H9 (cell line): ENCODE results near the gene DDT. TPM values are rescaled to one million over a fixed set of nuclear protein-coding genes. Genes with fewer than 3 reads are reported as not detected.

ENCODE experiments used
- DNase-seq: peaks from one replicate; pipeline ENCODE4 v3.0.0-alpha.2; 2017
- H2AFZ ChIP-seq: one replicate; pipeline ENCODE4 v1.6.1; 2013; ENCODE audit warnings: mild to moderate bottlenecking, low read length, control low read depth, moderate library complexity
- H2AK5ac ChIP-seq: 2 replicates; pipeline ENCODE4 v1.6.1; 2013; ENCODE audit warnings: low read length, control low read depth, mixed read lengths; ENCODE audit not compliant: insufficient read length
- H2BK120ac ChIP-seq: one replicate; pipeline ENCODE4 v1.6.1; 2013; ENCODE audit warnings: low read depth, mild to moderate bottlenecking, low read length, control low read depth, inconsistent platforms; ENCODE audit not compliant: poor library complexity, severe bottlenecking
- H2BK12ac ChIP-seq: 2 replicates; pipeline ENCODE4 v1.6.1; 2013; ENCODE audit warnings: low read length, control low read depth, mixed read lengths, low read depth; ENCODE audit not compliant: insufficient read length
- H2BK15ac ChIP-seq: 2 replicates; pipeline ENCODE4 v1.6.1; 2013; ENCODE audit warnings: low read depth, low read length, control low read depth
- H2BK20ac ChIP-seq: one replicate; pipeline ENCODE4 v1.6.1; 2013; ENCODE audit warnings: low read depth, mild to moderate bottlenecking, low read length, control low read depth, inconsistent platforms; ENCODE audit not compliant: poor library complexity, severe bottlenecking
- H2BK5ac ChIP-seq: 2 replicates; pipeline ENCODE4 v1.6.1; 2013; ENCODE audit warnings: low read length, control low read depth, mixed read lengths; ENCODE audit not compliant: insufficient read length
- H3K14ac ChIP-seq: 2 replicates; pipeline ENCODE4 v1.6.1; 2013; ENCODE audit warnings: low read length, control low read depth; ENCODE audit not compliant: insufficient read depth
- H3K18ac ChIP-seq: 2 replicates; pipeline ENCODE4 v1.6.1; 2013; ENCODE audit warnings: low read depth, mild to moderate bottlenecking, mixed read lengths, low read length, control low read depth; ENCODE audit not compliant: insufficient read length
- H3K23ac ChIP-seq: 2 replicates; pipeline ENCODE4 v1.6.1; 2013; ENCODE audit warnings: low read length, control low read depth, mixed read lengths, low read depth; ENCODE audit not compliant: insufficient read length
- H3K23me2 ChIP-seq: 2 replicates; pipeline ENCODE4 v1.6.1; 2013; ENCODE audit warnings: low read depth, mild to moderate bottlenecking, mixed read lengths, low read length, control low read depth; ENCODE audit not compliant: insufficient read length, poor library complexity, severe bottlenecking
- H3K27ac ChIP-seq: 2 replicates; pipeline ENCODE4 v1.5.1; 2013; ENCODE audit warnings: low read length, control low read depth, mixed read lengths, low read depth; ENCODE audit not compliant: insufficient read length
- H3K27me3 ChIP-seq: 2 replicates; pipeline ENCODE4 v1.6.1; 2013; ENCODE audit warnings: low read length, control low read depth, inconsistent platforms; ENCODE audit not compliant: insufficient read depth
- H3K4ac ChIP-seq: 2 replicates; pipeline ENCODE4 v1.6.1; 2013; ENCODE audit warnings: low read depth, mild to moderate bottlenecking, control low read depth, inconsistent platforms, low read length, moderate library complexity
- H3K4me1 ChIP-seq: 2 replicates; pipeline ENCODE4 v1.6.1; 2013; ENCODE audit warnings: low read length, control low read depth, inconsistent platforms; ENCODE audit not compliant: insufficient read depth
- H3K4me2 ChIP-seq: 2 replicates; pipeline ENCODE4 v1.6.1; 2013; ENCODE audit warnings: low read length, control low read depth, mixed read lengths; ENCODE audit not compliant: insufficient read length, insufficient read depth
- H3K56ac ChIP-seq: 2 replicates; pipeline ENCODE4 v1.6.1; 2013; ENCODE audit warnings: low read depth, mild to moderate bottlenecking, mixed read lengths, low read length, control low read depth; ENCODE audit not compliant: insufficient read length
- H3K79me1 ChIP-seq: 2 replicates; pipeline ENCODE4 v1.6.1; 2013; ENCODE audit warnings: low read depth, mild to moderate bottlenecking, moderate library complexity, low read length, control low read depth, inconsistent platforms; ENCODE audit not compliant: insufficient read depth, poor library complexity, severe bottlenecking
- H3K79me2 ChIP-seq: 2 replicates; pipeline ENCODE4 v1.6.1; 2013; ENCODE audit warnings: low read length, control low read depth, inconsistent platforms; ENCODE audit not compliant: insufficient read depth
- H3K9ac ChIP-seq: 2 replicates; pipeline ENCODE4 v1.6.1; 2013; ENCODE audit warnings: low read length, control low read depth, mixed read lengths; ENCODE audit not compliant: insufficient read length; ENCODE audit errors: extremely low read depth
- H3K9me3 ChIP-seq: one replicate; pipeline ENCODE4 v1.6.1; 2013; ENCODE audit warnings: low read depth, low read length, inconsistent platforms; ENCODE audit not compliant: control insufficient read depth
- H3T11ph ChIP-seq: one replicate; pipeline ENCODE4 v1.6.1; 2013; ENCODE audit warnings: mild to moderate bottlenecking, low read length, control low read depth, inconsistent platforms
- H4K20me1 ChIP-seq: one replicate; pipeline ENCODE4 v1.6.1; 2013; ENCODE audit not compliant: control insufficient read depth, insufficient read length, insufficient read depth
- H4K5ac ChIP-seq: 2 replicates; pipeline ENCODE4 v1.6.1; 2013; ENCODE audit warnings: low read depth, mild to moderate bottlenecking, mixed read lengths, low read length, control low read depth; ENCODE audit not compliant: insufficient read length
- H4K8ac ChIP-seq: replicated peaks from 2 replicates; pipeline ENCODE4 v1.6.1; 2013; ENCODE audit warnings: low read length, control low read depth, mixed read lengths, low read depth; ENCODE audit not compliant: insufficient read length
- H4K91ac ChIP-seq: 2 replicates; pipeline ENCODE4 v1.6.1; 2013; ENCODE audit warnings: low read depth, mild to moderate bottlenecking, moderate library complexity, mixed read lengths, low read length, control low read depth; ENCODE audit not compliant: insufficient read length
- H3K27ac Mint-ChIP-seq, 3 experiments: 2 replicates in 2 of 3; 3 replicates in 1 of 3; pipeline ENCODE4 v1.8.0; 2020 to 2021; ENCODE audit warnings: mixed read lengths in 3 of 3, mild to moderate bottlenecking in 1 of 3, moderate library complexity in 1 of 3
- H3K27me3 Mint-ChIP-seq: 2 replicates; pipeline ENCODE4 v1.8.0; 2021; ENCODE audit warnings: low read depth, mild to moderate bottlenecking, moderate library complexity, mixed read lengths
- H3K36me3 Mint-ChIP-seq, 3 experiments: 2 replicates in 2 of 3; 3 replicates in 1 of 3; pipeline ENCODE4 v1.8.0; 2020 to 2021; ENCODE audit warnings: low read depth in 3 of 3, mixed read lengths in 3 of 3; ENCODE audit not compliant: insufficient read depth in 1 of 3
- H3K4me1 Mint-ChIP-seq, 2 experiments: 2 replicates each; pipeline ENCODE4 v1.8.0; 2020; ENCODE audit warnings: mixed read lengths in 2 of 2
- H3K4me3 Mint-ChIP-seq, 2 experiments: 2 replicates in 1 of 2; 3 replicates in 1 of 2; pipeline ENCODE4 v1.8.0; 2020 to 2021; ENCODE audit warnings: mild to moderate bottlenecking in 2 of 2, mixed read lengths in 2 of 2, moderate library complexity in 1 of 2
- H3K9me3 Mint-ChIP-seq, 2 experiments: 2 replicates in 1 of 2; 3 replicates in 1 of 2; pipeline ENCODE4 v1.8.0; 2020; ENCODE audit warnings: mild to moderate bottlenecking in 2 of 2, mixed read lengths in 2 of 2, moderate library complexity in 1 of 2
- WGBS: extraction: QIAGEN DNeasy Blood & Tissue Kit; methylation state at CpG from one replicate; pipeline ENCODE4 v1.1.7; 2013; ENCODE audit warnings: missing lambda C conversion rate, low lambda C conversion rate, mixed read lengths; ENCODE audit not compliant: insufficient read length; ENCODE audit errors: extremely low coverage; 5-methylcytosine and 5-hydroxymethylcytosine counted together
- total RNA-seq: library from RNA; stranded (reverse); gene quantifications from 2 replicates; pipeline ENCODE4 v1.2.1, GENCODE V29; 2021
- TF ChIP-seq, protein P1 (sequence below): fragments of 200-600 bp; sonication (generic); conservative IDR thresholded peaks from 3 replicates; pipeline ENCODE4 v1.8.0; 2021; ENCODE audit warnings: antibody characterized with exemption, mild to moderate bottlenecking

Gene DDT
- total RNA-seq, 1 experiment from 2014 or later, result 185 TPM

DNA sequence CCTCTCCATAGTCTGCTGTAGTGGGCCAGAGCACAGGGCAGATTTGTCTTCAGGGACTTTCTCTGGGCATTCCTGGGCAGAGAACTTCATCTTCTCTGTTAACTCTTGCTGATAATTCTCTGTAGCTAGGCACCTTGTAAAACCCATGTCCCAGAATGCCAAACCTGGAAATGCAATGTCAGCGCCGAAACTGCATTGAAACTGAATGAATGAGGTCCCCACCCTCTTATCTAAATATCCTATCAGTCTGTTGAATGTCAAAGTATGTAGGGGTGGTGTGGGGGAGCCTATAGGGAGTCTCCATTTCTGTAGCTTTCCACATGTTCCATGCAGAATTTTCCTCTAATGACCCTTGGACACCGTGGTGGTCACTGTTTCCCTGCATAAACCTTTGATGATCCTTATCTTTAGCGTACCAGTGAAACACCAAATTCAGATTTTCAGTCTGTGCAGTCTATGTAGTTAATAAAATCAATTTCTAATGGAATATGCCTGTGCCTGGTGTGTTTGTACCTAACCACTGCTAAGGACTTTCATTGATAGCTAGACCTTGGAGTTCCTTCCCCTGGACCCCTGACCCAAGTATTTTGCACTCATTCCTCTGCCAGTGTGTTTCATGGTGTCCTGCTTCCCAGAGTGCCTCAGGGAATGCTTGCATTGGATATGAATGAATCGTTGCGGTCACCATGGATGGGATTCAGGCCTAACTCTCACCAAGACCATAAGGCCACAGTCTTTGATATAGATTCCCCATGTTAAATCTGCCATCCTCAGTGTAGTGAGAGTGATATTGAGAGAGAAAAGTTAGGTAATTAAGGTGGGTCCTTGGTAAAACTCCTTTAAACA, 34.4 kb upstream of the DDT start:
- WGBS, result no CpG with 5 or more reads among the region's 6 CpGs
- H2BK20ac ChIP-seq, result no peak overlapping the region
- no peaks in the 10 kb centered on the region; the same call in 1 of the 2 replicates for H3K4me1 ChIP-seq
- Mint-ChIP-seq H3K36me3 (no peaks in the 10 kb centered on the region; a peak in 2 of 7 replicates), H3K4me3 (no peak overlapping the region), H3K27ac (peak overlapping the region in 1 of 3 experiments; percentile 57; a peak in 1 of 7 replicates), H3K27me3 (peaks cover 6% of the 10 kb centered on the region), H3K9me3 (peaks cover 0 to 4% of the 10 kb centered on the region in 2 experiments; a peak in 2 of 5 replicates), H3K4me1 (peaks cover 9 to 16% of the 10 kb centered on the region in 2 experiments)
- no peaks in the 10 kb centered on the region; the same call in 1 of the 2 replicates for H3K27me3 ChIP-seq
- no peak overlapping the region for H3K56ac ChIP-seq
- no peak overlapping the region for H2BK120ac ChIP-seq
- no peak overlapping the region for H4K8ac ChIP-seq
- TF ChIP-seq, protein P1, sequence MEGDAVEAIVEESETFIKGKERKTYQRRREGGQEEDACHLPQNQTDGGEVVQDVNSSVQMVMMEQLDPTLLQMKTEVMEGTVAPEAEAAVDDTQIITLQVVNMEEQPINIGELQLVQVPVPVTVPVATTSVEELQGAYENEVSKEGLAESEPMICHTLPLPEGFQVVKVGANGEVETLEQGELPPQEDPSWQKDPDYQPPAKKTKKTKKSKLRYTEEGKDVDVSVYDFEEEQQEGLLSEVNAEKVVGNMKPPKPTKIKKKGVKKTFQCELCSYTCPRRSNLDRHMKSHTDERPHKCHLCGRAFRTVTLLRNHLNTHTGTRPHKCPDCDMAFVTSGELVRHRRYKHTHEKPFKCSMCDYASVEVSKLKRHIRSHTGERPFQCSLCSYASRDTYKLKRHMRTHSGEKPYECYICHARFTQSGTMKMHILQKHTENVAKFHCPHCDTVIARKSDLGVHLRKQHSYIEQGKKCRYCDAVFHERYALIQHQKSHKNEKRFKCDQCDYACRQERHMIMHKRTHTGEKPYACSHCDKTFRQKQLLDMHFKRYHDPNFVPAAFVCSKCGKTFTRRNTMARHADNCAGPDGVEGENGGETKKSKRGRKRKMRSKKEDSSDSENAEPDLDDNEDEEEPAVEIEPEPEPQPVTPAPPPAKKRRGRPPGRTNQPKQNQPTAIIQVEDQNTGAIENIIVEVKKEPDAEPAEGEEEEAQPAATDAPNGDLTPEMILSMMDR, result no peak
- no peak overlapping the region for H3K4me2 ChIP-seq
- no peaks in the 10 kb centered on the region for H3K9me3 ChIP-seq
- H3K23ac ChIP-seq, result no peak overlapping the region
- H3K14ac ChIP-seq, result no peak overlapping the region
- H3K18ac ChIP-seq, result no peak overlapping the region
- no peak overlapping the region for H3K4ac ChIP-seq
- no peaks in the 10 kb centered on the region for H4K20me1 ChIP-seq
- H2BK15ac ChIP-seq, result no peak overlapping the region
- H2BK5ac ChIP-seq, result no peak overlapping the region
- H3K23me2 ChIP-seq, result peaks cover 5% of the 10 kb centered on the region
- H3K79me2 ChIP-seq, result peaks cover 4% of the 10 kb centered on the region; the same call in 1 of the 2 replicates
- H2AK5ac ChIP-seq, result no peak overlapping the region
- H3T11ph ChIP-seq, result no peak overlapping the region
- H2BK12ac ChIP-seq, result no peak overlapping the region
- H2AFZ ChIP-seq, result no peak overlapping the region
- no peak overlapping the region for H4K91ac ChIP-seq
- no peak overlapping the region for H3K9ac ChIP-seq
- no peaks in the 10 kb centered on the region for H3K79me1 ChIP-seq
- no peak overlapping the region for H3K27ac ChIP-seq
- H4K5ac ChIP-seq, result no peak overlapping the region
- no peak for DNase-seq
